Right ventricle myocardium inferior (tissue), 1 donor: Measurements from ENCODE around the gene TEX14. TPM values are rescaled to one million over a fixed set of nuclear protein-coding genes. Genes with fewer than 3 reads are reported as not detected.
"Not testable (repeated sequence)": the region's sequence is repeated elsewhere in the genome, so short reads cannot be mapped to it uniquely, and the experiment has no call there.

Experiments used
- ATAC-seq: fragments of 200-7000 bp; cut with Tn5 transposase; one replicate; pipeline ENCODE4 v1.9.1; 2020; ENCODE audit warnings: mild to moderate bottlenecking, moderate library complexity
- DNase-seq: peaks from one replicate; pipeline ENCODE4 v3.0.0; 2021; ENCODE audit errors: missing footprints
- intact Hi-C: fragments of 100-400 bp; cut with DNase I; formaldehyde crosslinking; loops from one replicate; pipeline ENCODE4 v1.11.0; 2022
- total RNA-seq: library from RNA; stranded (reverse); fragmentation: NEBNext Ultra II Directional; extraction: Animal tissue kit (Norgen Biotek cat#: 25700); gene quantifications from one replicate; pipeline ENCODE4 v1.2.1, GENCODE V29; 2021
- donor health status: DM: no; HTN: yes; CAD: no; lungs with severe emphysema.

The TEX14 gene
- total RNA-seq, 1 donor from 2014 or later = 0.30 TPM

- no peak for DNase-seq
- intact Hi-C loops = no loop called here
- ATAC-seq = no peak
These were observed 74.3 kb downstream of the TEX14 start for GRCh38 chr17:58617563-58617962.

DNA sequence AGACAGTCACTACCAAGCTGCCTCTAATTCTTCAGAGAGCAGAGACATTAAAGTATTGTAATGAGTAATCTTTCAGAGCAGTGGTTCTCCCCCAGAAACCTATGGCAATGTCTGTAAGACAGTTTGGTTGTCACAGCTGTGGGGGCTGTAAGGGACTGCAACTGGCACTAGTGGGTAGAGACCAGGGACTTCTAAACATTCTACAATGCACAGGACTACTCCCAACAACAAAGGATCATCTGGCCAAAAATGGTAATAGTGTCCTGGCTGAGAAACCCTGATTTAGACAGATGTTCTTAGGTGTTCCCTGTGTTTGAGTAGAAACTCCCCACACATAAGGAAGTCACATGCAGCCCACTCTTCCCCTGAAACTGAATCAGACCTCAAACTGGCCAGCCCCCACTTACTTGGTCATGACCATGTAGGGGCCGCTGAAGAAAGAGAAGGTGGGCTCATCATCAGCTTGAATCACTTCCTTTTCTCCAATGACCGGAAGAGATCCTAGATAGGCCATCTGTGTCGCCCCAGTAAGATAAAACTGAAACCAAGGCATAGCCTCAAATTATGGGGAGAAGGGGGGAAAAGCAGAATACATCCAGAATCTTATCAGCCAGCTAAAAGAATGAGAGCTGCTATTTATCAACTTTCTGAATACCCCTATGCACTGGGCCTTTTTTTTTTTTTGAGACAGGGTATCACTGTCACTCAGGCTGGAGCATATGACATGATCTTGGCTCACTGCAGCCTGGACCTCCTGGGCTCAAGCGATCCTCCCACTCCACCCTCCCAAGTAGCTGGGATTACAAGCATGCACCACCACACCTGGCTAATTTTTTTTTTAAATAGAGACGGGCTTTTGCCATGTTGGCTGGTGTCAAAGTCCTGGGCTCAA, 75.8 kb downstream of the TEX14 start:
- intact Hi-C loops = no loop called here
- no peak for DNase-seq
- ATAC-seq = no peak

DNA sequence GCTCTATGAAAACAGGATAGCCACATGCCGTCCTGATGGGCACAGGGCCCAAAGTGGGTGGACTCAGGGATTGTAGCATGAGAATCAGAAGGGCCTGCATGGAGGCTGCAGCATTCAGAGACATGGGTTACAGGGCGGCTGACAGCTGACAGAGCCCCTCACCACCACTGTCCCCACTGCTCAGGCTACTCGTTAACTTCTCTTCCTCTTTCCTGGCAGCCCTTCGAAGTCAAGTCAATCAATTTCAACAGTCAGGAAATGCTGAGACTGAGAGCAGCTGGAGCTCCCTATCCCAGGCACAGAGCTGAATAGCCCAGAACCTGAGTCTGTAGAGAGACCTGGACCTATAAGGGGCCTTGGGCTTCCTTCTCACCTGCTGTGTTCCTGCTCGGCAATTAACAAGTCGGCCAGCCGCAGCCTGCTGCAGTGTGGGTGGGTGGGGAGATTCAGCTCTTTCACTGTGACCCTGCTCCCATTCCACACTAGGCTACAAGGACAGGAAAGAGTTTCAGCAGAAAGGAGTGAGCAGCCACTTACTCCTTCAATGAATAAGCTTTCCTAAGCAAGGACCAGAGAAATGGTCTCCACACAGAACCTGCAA, 76.9 kb downstream of the TEX14 start:
- intact Hi-C loops = no loop called here
- peak; percentile 23 for ATAC-seq

DNA sequence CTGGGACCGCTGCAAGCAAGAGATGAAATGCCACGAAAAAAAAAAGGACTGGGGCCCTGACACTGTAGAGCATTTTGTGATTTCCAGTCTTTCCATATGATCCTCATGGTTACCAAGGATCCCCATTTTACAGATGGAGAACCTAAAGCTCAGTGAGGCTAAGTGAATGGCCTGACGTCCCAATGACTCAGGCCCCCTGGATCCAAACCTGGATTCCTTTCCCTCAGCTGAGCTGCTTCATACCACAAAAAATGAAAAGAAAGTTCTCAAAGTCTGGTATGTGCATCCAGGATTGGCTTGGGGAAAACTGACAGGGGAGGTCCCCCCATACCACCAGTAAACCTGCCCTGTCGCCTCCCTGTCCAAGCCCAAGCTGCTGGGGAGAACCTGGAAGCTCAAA, 80.5 kb downstream of the TEX14 start:
- ATAC-seq (no peak), DNase-seq (no peak)
- intact Hi-C loops = no loop called here

More for the DNA sequence above, 76.9 kb downstream of the TEX14 start:
- DNase-seq = no peak

DNA sequence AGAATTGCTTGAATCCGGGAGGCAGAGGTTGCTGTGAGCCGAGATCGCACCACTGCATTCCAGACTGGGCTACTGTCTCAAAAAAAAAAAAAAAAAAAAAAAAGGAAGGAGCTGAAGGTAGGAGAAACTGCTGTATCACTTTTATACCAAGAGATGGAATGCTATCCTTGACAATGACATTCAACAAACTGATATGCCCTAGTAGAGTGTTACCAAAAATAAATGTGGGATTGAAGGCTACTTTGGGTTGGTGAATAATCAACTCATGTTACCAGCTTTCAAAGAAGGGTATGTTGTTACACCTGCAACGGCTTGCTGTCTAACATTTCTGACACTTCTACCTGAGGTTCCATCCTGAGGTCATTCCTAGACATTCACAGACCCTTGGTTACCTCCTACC, 84.9 kb downstream of the TEX14 start:
- intact Hi-C loops = no loop called here
- no peak for DNase-seq
- peak; percentile 60 for ATAC-seq

- DNase-seq = no peak
- intact Hi-C loops = no loop called here
- no peak for ATAC-seq
These were observed 85.9 kb downstream of the TEX14 start for GRCh38 chr17:58605986-58606385.

DNA sequence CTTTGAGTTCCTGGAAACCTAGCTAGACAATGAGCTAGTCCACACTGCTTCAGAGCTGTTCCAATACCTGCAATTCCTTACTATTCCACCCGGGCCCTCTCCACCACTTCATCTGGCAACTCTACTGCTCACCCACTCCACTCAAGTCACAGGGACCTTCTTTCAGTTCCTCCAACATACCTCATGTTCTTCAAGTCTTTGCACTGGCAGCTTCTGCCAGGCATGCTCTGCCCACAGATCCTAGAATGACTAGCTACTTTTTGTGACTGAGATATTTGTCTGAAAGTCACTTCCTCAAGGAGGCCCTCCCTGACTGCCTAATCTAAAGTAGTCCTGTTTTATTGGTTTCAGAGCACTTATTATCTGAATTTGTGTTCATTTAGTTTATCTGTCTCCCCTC, 86.4 kb downstream of the TEX14 start:
- no peak for ATAC-seq
- intact Hi-C loops = no loop called here
- DNase-seq = no peak

DNA sequence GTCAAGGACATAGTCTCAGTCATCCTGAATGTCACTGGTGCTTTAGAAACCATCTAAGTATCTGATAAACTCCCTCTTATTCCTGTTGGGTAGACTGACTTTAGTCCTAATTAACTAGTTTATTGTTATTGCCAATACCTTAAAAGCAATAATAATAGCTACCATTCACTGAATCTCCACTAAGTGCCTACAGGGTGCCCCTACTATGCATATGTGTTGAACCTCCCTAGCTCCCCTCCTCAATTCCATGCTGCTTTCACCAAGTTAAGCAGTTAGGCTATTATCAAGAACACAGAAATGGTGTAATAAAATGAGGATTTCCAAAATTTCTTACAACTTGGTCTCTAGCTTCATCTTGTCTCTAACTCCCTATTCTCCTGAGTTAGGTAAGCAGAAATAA, 89.9 kb downstream of the TEX14 start:
- no peak for DNase-seq
- ATAC-seq = no peak
- intact Hi-C loops = no loop called here

- ATAC-seq = no peak
- intact Hi-C loops = no loop called here
- no peak for DNase-seq
These were observed 94.5 kb downstream of the TEX14 start for GRCh38 chr17:58597371-58597770.

GRCh38 chr17:58595194-58595792, 96.6 kb downstream of the TEX14 start:
- intact Hi-C loops = no loop called here
- ATAC-seq = no peak

GRCh38 chr17:58593123-58593522, 98.7 kb downstream of the TEX14 start:
- no peak for DNase-seq
- no peak for ATAC-seq
- intact Hi-C loops = no loop called here

More at GRCh38 chr17:58595194-58595792, 96.6 kb downstream of the TEX14 start:
- no peak for DNase-seq

DNA sequence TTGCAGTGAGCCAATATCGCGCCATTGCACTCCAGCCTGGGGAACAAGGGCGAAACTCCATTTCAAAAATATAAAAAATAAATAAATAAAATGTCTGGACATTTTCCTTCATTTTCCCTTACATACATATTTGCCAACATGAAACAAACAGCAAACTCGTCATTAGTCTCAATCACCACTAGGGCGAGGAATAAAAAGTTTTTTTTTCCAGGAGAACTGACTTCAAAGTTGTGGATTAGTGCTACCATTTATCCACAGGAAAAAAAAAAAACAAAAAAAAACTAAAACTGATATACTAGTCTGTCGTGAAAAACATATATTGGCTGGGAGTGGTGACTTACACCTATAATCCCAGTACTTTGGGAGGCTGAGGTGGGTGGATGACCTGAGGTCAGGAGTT, 100.4 kb downstream of the TEX14 start:
- DNase-seq = no peak
- intact Hi-C loops = no loop called here
- no peak for ATAC-seq

GRCh38 chr17:58590377-58590776, 101.5 kb downstream of the TEX14 start:
- intact Hi-C loops = no loop called here
- DNase-seq (no peak), ATAC-seq (no peak)

GRCh38 chr17:58587713-58588117, 104.1 kb downstream of the TEX14 start:
- DNase-seq (no peak), ATAC-seq (peak; percentile 54)
- intact Hi-C loops = loop anchor here (2.0 kb wide), 1 partner anchor 417 kb away; no protein-coding TSS in a partner anchor

GRCh38 chr17:58586009-58586644, 105.7 kb downstream of the TEX14 start:
- DNase-seq (no peak), ATAC-seq (no peak)
- intact Hi-C loops = loop anchor here (2.0 kb wide), 1 partner anchor 419 kb away; no protein-coding TSS in a partner anchor

DNA sequence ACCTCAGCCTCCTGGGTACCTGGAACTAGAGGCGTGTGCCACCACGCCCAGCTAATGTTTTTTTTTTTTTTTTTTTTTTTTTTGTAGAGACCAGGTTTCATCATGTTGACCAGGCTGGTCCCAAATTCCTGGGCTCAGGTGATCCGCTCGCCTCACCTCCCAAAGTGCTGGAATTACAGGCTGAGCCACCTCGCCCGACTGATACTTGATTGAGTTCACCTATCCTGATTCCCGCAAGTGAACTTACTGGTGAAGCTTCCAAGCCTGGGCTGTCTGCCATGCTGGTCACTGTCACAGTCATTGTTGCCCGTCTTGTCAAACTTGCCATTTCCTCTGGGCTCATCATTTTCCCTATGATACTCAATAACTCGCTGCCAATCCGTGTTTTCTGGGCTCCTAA, 106.3 kb downstream of the TEX14 start:
- no peak for ATAC-seq
- no peak for DNase-seq
- intact Hi-C loops = no loop called here

DNA sequence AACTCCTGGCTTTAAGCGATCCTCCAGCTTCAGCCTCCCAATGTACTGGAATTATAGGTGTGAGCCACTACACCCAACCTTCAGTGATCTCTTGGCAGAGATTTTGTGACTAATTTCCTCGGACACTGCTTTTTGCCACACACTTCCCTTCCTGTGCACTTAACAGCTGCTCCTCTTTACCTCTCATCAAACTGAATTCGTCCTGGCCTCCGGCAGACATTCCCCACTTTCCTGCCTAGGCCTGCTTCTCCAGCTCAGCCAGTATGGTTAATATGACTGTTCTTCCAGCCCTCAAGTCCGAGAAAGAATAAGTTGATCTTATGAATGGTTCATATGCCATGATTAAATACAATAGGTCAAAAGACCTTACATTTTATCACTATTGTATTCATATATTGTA, 108.4 kb downstream of the TEX14 start:
- intact Hi-C loops = no loop called here
- ATAC-seq = no peak
- DNase-seq = no peak

DNA sequence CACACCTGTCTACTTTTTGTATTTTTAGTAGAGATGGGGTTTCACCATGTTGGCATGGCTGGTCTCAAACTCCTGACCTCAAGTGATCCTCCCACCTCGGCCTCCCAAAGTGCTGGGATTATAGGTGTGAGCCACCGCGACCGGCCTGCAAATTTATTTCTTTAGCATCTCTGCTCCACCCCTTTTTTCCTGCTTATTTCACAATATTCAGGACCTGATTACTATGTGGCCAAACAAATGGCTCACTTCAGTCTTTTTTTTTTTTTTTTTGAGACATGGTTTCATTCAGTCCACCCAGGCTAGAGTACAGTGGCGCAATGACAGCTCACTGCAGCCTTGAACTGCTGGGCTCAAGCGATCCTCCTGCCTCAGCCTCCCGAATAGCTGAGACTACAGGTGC, 109.1 kb downstream of the TEX14 start:
- ATAC-seq, DNase-seq, intact Hi-C loops: not testable (repeated sequence)

DNA sequence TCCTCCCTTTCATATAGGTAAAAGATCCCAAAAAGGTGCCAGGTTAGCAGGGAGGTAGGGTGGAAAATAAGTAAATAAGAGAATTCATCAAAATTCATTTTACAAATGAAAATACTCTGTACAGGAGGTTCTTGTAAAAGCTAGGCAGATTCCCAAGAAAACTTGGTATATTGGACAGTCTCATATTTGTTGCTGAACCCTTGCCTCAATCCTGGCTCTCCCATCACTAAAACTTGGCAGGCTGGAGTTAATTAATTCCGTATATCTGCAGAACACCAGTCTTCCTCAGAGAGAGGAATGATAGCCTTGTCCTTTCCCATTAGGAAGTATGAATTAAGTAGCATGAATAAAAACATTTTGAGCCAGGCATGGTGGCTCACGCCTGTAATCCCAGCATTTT, 111.2 kb downstream of the TEX14 start:
- no peak for DNase-seq
- intact Hi-C loops = no loop called here
- no peak for ATAC-seq
